HepG2 (cell line): ENCODE measurements around the gene KANK3. TPM values are rescaled to one million over a fixed set of nuclear protein-coding genes. Genes with fewer than 3 reads are reported as not detected.

Experiments used
- CHD4 ChIP-seq: fragments of 200-600 bp; sonication (generic); IDR thresholded peaks from 2 replicates; pipeline ENCODE4 v1.7.0; 2017; ENCODE audit warnings: mild to moderate bottlenecking, low read length, borderline replicate concordance
- DMTF1 ChIP-seq: sonication (generic); formaldehyde crosslinking; IDR thresholded peaks from 2 replicates; pipeline ENCODE4 v1.4.0; 2020; ENCODE audit warnings: mild to moderate bottlenecking, missing genetic modification reagents
- EZH2 ChIP-seq: conservative IDR thresholded peaks from 2 replicates; pipeline ENCODE4 v1.6.1; 2012; ENCODE audit warnings: mild to moderate bottlenecking, low read depth, low read length, moderate library complexity
- FOXP4 ChIP-seq: sonication (generic); formaldehyde crosslinking; IDR thresholded peaks from 2 replicates; pipeline ENCODE4 v1.4.0; 2020; ENCODE audit warnings: missing genetic modification reagents
- HHEX ChIP-seq: IDR thresholded peaks from 2 replicates; pipeline ENCODE4 v1.6.1; 2016; ENCODE audit warnings: control low read depth
- HMGA1 ChIP-seq: sonication (generic); formaldehyde crosslinking; conservative IDR thresholded peaks from 2 replicates; pipeline ENCODE4 v1.4.0; 2020; ENCODE audit warnings: missing genetic modification reagents
- JUND ChIP-seq: sonication (generic); formaldehyde crosslinking; IDR thresholded peaks from 2 replicates; pipeline ENCODE4 v1.8.0; 2022; ENCODE audit warnings: mild to moderate bottlenecking, missing genetic modification reagents
- MBD4 ChIP-seq: IDR thresholded peaks from 2 replicates; pipeline ENCODE4 v1.6.1; 2012; ENCODE audit warnings: low read length, inconsistent platforms, borderline replicate concordance
- MBNL3 ChIP-seq: fragments of 250-450 bp; sonication (Bioruptor Pico); conservative IDR thresholded peaks from 2 replicates; pipeline ENCODE4 v1.8.0; 2022; ENCODE audit warnings: mild to moderate bottlenecking, inconsistent platforms
- MXI1 ChIP-seq: IDR thresholded peaks from 3 replicates; pipeline ENCODE4 v1.6.1; 2012; ENCODE audit warnings: low read depth, low read length, inconsistent platforms, borderline replicate concordance
- REXO4 ChIP-seq: sonication (generic); formaldehyde crosslinking; IDR thresholded peaks from 2 replicates; pipeline ENCODE4 v1.8.0; 2022; ENCODE audit warnings: missing genetic modification reagents, mild to moderate bottlenecking, borderline replicate concordance
- SAFB2 ChIP-seq: sonication (generic); formaldehyde crosslinking; IDR thresholded peaks from 2 replicates; pipeline ENCODE4 v1.5.1; 2020; ENCODE audit warnings: missing genetic modification reagents, low read depth, mild to moderate bottlenecking, borderline replicate concordance
- SAP130 ChIP-seq: IDR thresholded peaks from 2 replicates; pipeline ENCODE4 v1.6.1; 2016; ENCODE audit warnings: low read depth
- TEAD2 ChIP-seq: sonication (generic); formaldehyde crosslinking; IDR thresholded peaks from 2 replicates; pipeline ENCODE4 v1.9.0; 2021; ENCODE audit warnings: missing genetic modification reagents
- THAP8 ChIP-seq: sonication (generic); formaldehyde crosslinking; IDR thresholded peaks from 2 replicates; pipeline ENCODE4 v1.5.1; 2020; ENCODE audit warnings: missing genetic modification reagents, mild to moderate bottlenecking, borderline replicate concordance
- ZFAT ChIP-seq: sonication (generic); formaldehyde crosslinking; conservative IDR thresholded peaks from 2 replicates; pipeline ENCODE4 v1.8.1; 2023; ENCODE audit warnings: missing genetic modification reagents, inconsistent platforms
- ZFP36L1 ChIP-seq: sonication (generic); formaldehyde crosslinking; IDR thresholded peaks from 2 replicates; pipeline ENCODE4 v1.8.0; 2022; ENCODE audit warnings: mild to moderate bottlenecking, missing genetic modification reagents, moderate library complexity
- ZFP36L2 ChIP-seq: sonication (generic); formaldehyde crosslinking; IDR thresholded peaks from 2 replicates; pipeline ENCODE4 v1.4.0; 2020; ENCODE audit warnings: missing genetic modification reagents
- ZGPAT ChIP-seq: IDR thresholded peaks from 2 replicates; pipeline ENCODE4 v1.6.1; 2016; ENCODE audit warnings: mild to moderate bottlenecking
- ZNF274 ChIP-seq: sonication (generic); formaldehyde crosslinking; IDR thresholded peaks from 2 replicates; pipeline ENCODE4 v1.5.1; 2020; ENCODE audit warnings: mild to moderate bottlenecking, missing genetic modification reagents
- ZNF30 ChIP-seq: sonication (generic); formaldehyde crosslinking; IDR thresholded peaks from 2 replicates; pipeline ENCODE4 v1.5.0; 2020; ENCODE audit warnings: mild to moderate bottlenecking, missing genetic modification reagents
- ZNF33A ChIP-seq: sonication (generic); formaldehyde crosslinking; IDR thresholded peaks from 2 replicates; pipeline ENCODE4 v1.5.1; 2020; ENCODE audit warnings: missing genetic modification reagents, mild to moderate bottlenecking, moderate library complexity, borderline replicate concordance
- ZNF354B ChIP-seq: sonication (generic); formaldehyde crosslinking; IDR thresholded peaks from 2 replicates; pipeline ENCODE4 v1.8.0; 2022; ENCODE audit warnings: mild to moderate bottlenecking, missing genetic modification reagents
- ZNF678 ChIP-seq: sonication (generic); formaldehyde crosslinking; IDR thresholded peaks from 2 replicates; pipeline ENCODE4 v1.4.0; 2020; ENCODE audit warnings: mild to moderate bottlenecking, missing genetic modification reagents
- polyA plus RNA-seq, 8 experiments: library from polyadenylated mRNA; depleted of rRNA in 3 of 8; stranded (reverse) in 7 of 8; unstranded in 1 of 8; fragments of >200 nt; fragmentation: Illumina TruSeq in 4 of 8; extraction: Trizol in 4 of 8; gene quantifications; 2 replicates each; pipeline versions ENCODE4 v1.2.1 to v1.2.3, GENCODE V29; 2011 to 2016; ENCODE audit warnings: low read depth in 4 of 8, missing spikeins in 1 of 8, mixed read lengths in 1 of 8; ENCODE audit not compliant: insufficient read depth in 1 of 8
- total RNA-seq, 5 experiments: library from RNA; depleted of rRNA; stranded (reverse); fragments of >200 nt; fragmentation: Illumina TruSeq; extraction: Trizol; gene quantifications; 2 replicates each; pipeline ENCODE4 v1.2.3, GENCODE V29; 2016; ENCODE audit warnings: low read depth in 1 of 5

Gene KANK3
- total and polyA plus RNA-seq, 2 of the 13 experiments (the other 11 are each of a cell fraction or from before 2014, with no cell fraction given): 0.15 to 0.20 TPM

GRCh38 chr19:8363803-8364771 is 21.0 kb upstream of the KANK3 start, which contains the start of gene ANGPTL4 (continued):
- TF ChIP-seq MBD4 (no peak), ZNF33A (no peak), ZNF678 (CRISPR knock-in tag) (0 out of 2 replicates have a peak, but pooled peaks have one; percentile 55), ZNF354B (no peak), JUND (CRISPR knock-in tag) (no peak), DMTF1 (CRISPR knock-in tag) (no peak), ZFAT (no peak), REXO4 (CRISPR knock-in tag) (no peak), ZNF274 (peak; percentile 77; the same call in 1 of the 2 replicates), ZNF30 (no peak), EZH2 (no peak), HHEX (no peak), ZFP36L2 (no peak), THAP8 (CRISPR knock-in tag) (no peak), ZGPAT (CRISPR knock-in tag) (no peak), TEAD2 (no peak), SAP130 (CRISPR knock-in tag) (0 out of 2 replicates have a peak, but pooled peaks have one; percentile 10), SAFB2 (CRISPR knock-in tag) (no peak), FOXP4 (CRISPR knock-in tag) (peak; percentile 29; the same call in 1 of the 2 replicates), CHD4 (no peak), MBNL3 (no peak), MXI1 (no peak), HMGA1 (no peak), ZFP36L1 (0 out of 2 replicates have a peak, but pooled peaks have one; percentile 65)
